Thoracic aorta (tissue), 2 donors: ENCODE measurements around the gene PHACTR1. TPM values are rescaled to one million over a fixed set of nuclear protein-coding genes. Genes with fewer than 3 reads are reported as not detected.

Experiments
- ATAC-seq: fragments of 150-250 bp; one replicate; pipeline ENCODE4 v1.8.0; 2017; ENCODE audit warnings: low read depth; ENCODE audit not compliant: insufficient number of reproducible peaks, low FRiP score
- DNase-seq: peaks from one replicate; pipeline ENCODE4 v3.0.0-alpha.2; 2020; ENCODE audit warnings: low spot score
- H3K27ac ChIP-seq, 2 donors: fragments of 200-600 bp; sonication (generic); 1 replicate in 1 of 2; 2 replicates in 1 of 2; pipeline ENCODE4 v1.5.1; 2016; ENCODE audit warnings: mild to moderate bottlenecking in 2 of 2, moderate library complexity in 2 of 2
- H3K27me3 ChIP-seq: fragments of 200-600 bp; sonication (generic); replicated peaks from 2 replicates; pipeline ENCODE4 v1.6.0; 2016; ENCODE audit warnings: mild to moderate bottlenecking; ENCODE audit not compliant: insufficient read depth
- H3K36me3 ChIP-seq: fragments of 200-600 bp; sonication (generic); one replicate; pipeline ENCODE4 v1.5.1; 2016
- H3K4me1 ChIP-seq, 2 donors: fragments of 200-600 bp; sonication (generic); 1 replicate in 1 of 2; 2 replicates in 1 of 2; pipeline versions ENCODE4 v1.5.1 to v1.6.0; 2016; ENCODE audit warnings: low read depth in 2 of 2, mild to moderate bottlenecking in 1 of 2; ENCODE audit not compliant: control insufficient read depth in 1 of 2
- H3K4me3 ChIP-seq: fragments of 200-600 bp; sonication (generic); 2 replicates; pipeline ENCODE4 v1.5.1; 2016; ENCODE audit warnings: mild to moderate bottlenecking
- H3K9me3 ChIP-seq: fragments of 200-600 bp; sonication (generic); 2 replicates; pipeline ENCODE4 v1.5.1; 2016
- CTCF ChIP-seq: fragments of 200-600 bp; sonication (generic); IDR thresholded peaks from one replicate; pipeline ENCODE4 v1.5.1; 2019; ENCODE audit warnings: antibody characterized with exemption
- total RNA-seq, 2 donors: library from RNA; depleted of rRNA; stranded (reverse); fragments of >200 nt; gene quantifications; one replicate each; pipeline versions ENCODE4 v1.1.0 to v1.2.3, GENCODE V29; 2016

Gene PHACTR1
- total RNA-seq, 2 donors from 2014 or later, result 42.9 to 69.1 TPM

GRCh38 chr6:12814015-12814414 lies 97.4 kb downstream of the PHACTR1 start:
- Histone ChIP-seq H3K36me3 (no peaks in the 10 kb centered on the region), H3K4me1 (no peaks in the 10 kb centered on the region), H3K27ac (no peak overlapping the region), H3K9me3 (no peaks in the 10 kb centered on the region), H3K4me3 (no peak overlapping the region), H3K27me3 (no peaks in the 10 kb centered on the region)
- no peak for ATAC-seq
- TF ChIP-seq CTCF, result no peak
- no peak for DNase-seq

- ATAC-seq, result no peak
- H3K36me3 ChIP-seq, result no peaks in the 10 kb centered on the region
- DNase-seq, result no peak
- TF ChIP-seq CTCF, result no peak
- no peak overlapping the region for H3K27ac ChIP-seq
- H3K9me3 ChIP-seq, result no peaks in the 10 kb centered on the region
- H3K27me3 ChIP-seq, result no peaks in the 10 kb centered on the region
- H3K4me1 ChIP-seq, result no peaks in the 10 kb centered on the region
- H3K4me3 ChIP-seq, result no peak overlapping the region
Measured at GRCh38 chr6:12815089-12815488, 98.5 kb downstream of the PHACTR1 start.

GRCh38 chr6:12815884-12816600 lies 99.5 kb downstream of the PHACTR1 start:
- no peak for TF ChIP-seq CTCF
- no peaks in the 10 kb centered on the region for H3K4me1 ChIP-seq
- no peaks in the 10 kb centered on the region for H3K27me3 ChIP-seq
- no peak overlapping the region for H3K4me3 ChIP-seq
- DNase-seq (no peak), ATAC-seq (no peak)
- H3K9me3 ChIP-seq, result no peaks in the 10 kb centered on the region
- no peaks in the 10 kb centered on the region for H3K36me3 ChIP-seq
- no peak overlapping the region for H3K27ac ChIP-seq

GRCh38 chr6:12818324-12818723 lies 101.8 kb downstream of the PHACTR1 start:
- DNase-seq (no peak), ATAC-seq (no peak)
- H3K4me3 ChIP-seq, result no peak overlapping the region
- H3K27me3 ChIP-seq, result no peaks in the 10 kb centered on the region
- no peak overlapping the region for H3K27ac ChIP-seq
- no peaks in the 10 kb centered on the region for H3K9me3 ChIP-seq
- no peak for TF ChIP-seq CTCF
- no peaks in the 10 kb centered on the region for H3K4me1 ChIP-seq
- H3K36me3 ChIP-seq, result no peaks in the 10 kb centered on the region

GRCh38 chr6:12823847-12824246 lies 107.3 kb downstream of the PHACTR1 start:
- no peaks in the 10 kb centered on the region for H3K36me3 ChIP-seq
- H3K4me3 ChIP-seq, result no peak overlapping the region
- ATAC-seq (no peak), DNase-seq (no peak)
- H3K4me1 ChIP-seq, result no peaks in the 10 kb centered on the region
- no peak overlapping the region for H3K27ac ChIP-seq
- no peaks in the 10 kb centered on the region for H3K9me3 ChIP-seq
- TF ChIP-seq CTCF, result no peak
- H3K27me3 ChIP-seq, result no peaks in the 10 kb centered on the region
